SK-N-SH (cell line): Measurements from ENCODE around the gene S100A10.

Experiments used
- CTCF ChIP-seq: fragments of 200-600 bp; sonication (generic); IDR thresholded peaks from 2 replicates; pipeline ENCODE4 v1.6.1; 2017; ENCODE audit warnings: antibody characterized with exemption, mild to moderate bottlenecking, moderate library complexity
- EZH2phosphoT487 ChIP-seq: fragments of 200-600 bp; sonication (generic); IDR thresholded peaks from 2 replicates; pipeline ENCODE4 v1.6.1; 2017; ENCODE audit warnings: low read depth, mixed run types, mild to moderate bottlenecking, antibody characterized with exemption, moderate library complexity, borderline replicate concordance
- JUND ChIP-seq: IDR thresholded peaks from 2 replicates; pipeline ENCODE4 v1.4.0; 2012
- MXI1 ChIP-seq: IDR thresholded peaks from 2 replicates; pipeline ENCODE4 v1.6.1; 2012; ENCODE audit warnings: mild to moderate bottlenecking, low read depth, low read length, improper control_type of control experiment
- NRF1 ChIP-seq: IDR thresholded peaks from 2 replicates; pipeline ENCODE4 v1.6.1; 2012; ENCODE audit warnings: low read depth, mild to moderate bottlenecking, low read length
- POLR2AphosphoS5 ChIP-seq: IDR thresholded peaks from 2 replicates; pipeline ENCODE4 v1.6.1; 2012; ENCODE audit warnings: low read depth, low read length
- RCOR1 ChIP-seq: fragments of 150-350 bp; IDR thresholded peaks from 2 replicates; pipeline ENCODE4 v1.6.1; 2017; ENCODE audit warnings: antibody characterized with exemption, low read length
- REST ChIP-seq: IDR thresholded peaks from 2 replicates; pipeline ENCODE4 v1.6.1; 2012; ENCODE audit warnings: mild to moderate bottlenecking, low read depth, low read length, moderate library complexity
- RFX5 ChIP-seq: IDR thresholded peaks from 2 replicates; pipeline ENCODE4 v1.6.1; 2012; ENCODE audit warnings: mild to moderate bottlenecking, improper control_type of control experiment, low read length
- RXRA ChIP-seq: IDR thresholded peaks from 2 replicates; pipeline ENCODE4 v1.4.0; 2012; ENCODE audit warnings: low read depth, mild to moderate bottlenecking, borderline replicate concordance
- SIN3A ChIP-seq: IDR thresholded peaks from 2 replicates; pipeline ENCODE4 v1.6.1; 2012; ENCODE audit warnings: low read depth, mild to moderate bottlenecking, low read length, moderate library complexity, borderline replicate concordance
- TCF12 ChIP-seq: IDR thresholded peaks from 2 replicates; pipeline ENCODE4 v1.4.0; 2012
- USF2 ChIP-seq: fragments of 150-350 bp; IDR thresholded peaks from 2 replicates; pipeline ENCODE4 v1.6.1; 2017; ENCODE audit warnings: antibody characterized with exemption, low read length, low read depth, borderline replicate concordance
- YY1 ChIP-seq: IDR thresholded peaks from 2 replicates; pipeline ENCODE4 v1.4.0; 2012; ENCODE audit warnings: low read depth, mild to moderate bottlenecking

- TF ChIP-seq CTCF, result peak; percentile 81
- no peak for TF ChIP-seq RFX5
- no peak for TF ChIP-seq MXI1
- TF ChIP-seq RCOR1, result no peak
- TF ChIP-seq EZH2phosphoT487, result no peak
- no peak for TF ChIP-seq USF2
- peak; percentile 85 for TF ChIP-seq TCF12
- 0 out of 2 replicates have a peak, but pooled peaks have one; percentile 16 for TF ChIP-seq SIN3A
- peak; percentile 32; the same call in 1 of the 2 replicates for TF ChIP-seq RXRA
- TF ChIP-seq JUND, result peak; percentile 31; the same call in 1 of the 2 replicates
- no peak; the same call in 1 of the 2 replicates for TF ChIP-seq POLR2AphosphoS5
- no peak for TF ChIP-seq YY1
- no peak for TF ChIP-seq NRF1
- TF ChIP-seq REST, result no peak
Observed at GRCh38 chr1:152034654-152035538, 41.2 kb upstream of the S100A10 start.
